ENCODE data around the gene CPED1.

DNA sequence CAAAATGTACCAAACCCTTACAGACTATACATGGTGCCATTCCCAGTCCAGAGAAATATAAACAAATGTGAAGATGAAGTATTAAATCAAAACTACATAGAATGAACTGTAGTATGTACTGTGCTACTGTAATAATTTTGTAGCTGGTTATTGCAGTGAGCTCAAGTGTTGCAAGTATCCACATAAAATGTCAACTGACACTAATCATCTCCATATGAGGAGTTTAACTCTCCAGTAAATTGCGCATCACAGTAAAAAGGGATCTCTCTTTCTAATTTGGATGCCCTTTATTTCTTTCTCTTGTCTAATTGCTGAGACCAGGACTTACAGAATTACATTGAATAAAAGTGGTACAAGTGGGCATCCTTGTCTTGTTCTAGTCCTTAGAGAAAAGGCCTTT lies 165.5 kb downstream of the CPED1 start:
- no peak for TF ChIP-seq POLR2A (IDR thresholded peaks at IDR 0.05)
- TF ChIP-seq, protein P1, sequence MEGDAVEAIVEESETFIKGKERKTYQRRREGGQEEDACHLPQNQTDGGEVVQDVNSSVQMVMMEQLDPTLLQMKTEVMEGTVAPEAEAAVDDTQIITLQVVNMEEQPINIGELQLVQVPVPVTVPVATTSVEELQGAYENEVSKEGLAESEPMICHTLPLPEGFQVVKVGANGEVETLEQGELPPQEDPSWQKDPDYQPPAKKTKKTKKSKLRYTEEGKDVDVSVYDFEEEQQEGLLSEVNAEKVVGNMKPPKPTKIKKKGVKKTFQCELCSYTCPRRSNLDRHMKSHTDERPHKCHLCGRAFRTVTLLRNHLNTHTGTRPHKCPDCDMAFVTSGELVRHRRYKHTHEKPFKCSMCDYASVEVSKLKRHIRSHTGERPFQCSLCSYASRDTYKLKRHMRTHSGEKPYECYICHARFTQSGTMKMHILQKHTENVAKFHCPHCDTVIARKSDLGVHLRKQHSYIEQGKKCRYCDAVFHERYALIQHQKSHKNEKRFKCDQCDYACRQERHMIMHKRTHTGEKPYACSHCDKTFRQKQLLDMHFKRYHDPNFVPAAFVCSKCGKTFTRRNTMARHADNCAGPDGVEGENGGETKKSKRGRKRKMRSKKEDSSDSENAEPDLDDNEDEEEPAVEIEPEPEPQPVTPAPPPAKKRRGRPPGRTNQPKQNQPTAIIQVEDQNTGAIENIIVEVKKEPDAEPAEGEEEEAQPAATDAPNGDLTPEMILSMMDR (IDR thresholded peaks at IDR 0.05) = no peak

All from transverse colon (tissue), 3 donors.